ENCODE results near the gene KDM2A.
A peak's percentile ranks its signal among the peaks of the same experiment; 100 is the strongest.

The KDM2A gene

GRCh38 chr11:67288452-67289225 lies 169.6 kb downstream of the KDM2A start:
- TF ChIP-seq CTCF (conservative IDR thresholded peaks at IDR 0.05; ENCODE audit: low read depth, low read length), result no peak
- DNase-seq (ENCODE audit: low read depth), result peak; percentile 95

GRCh38 chr11:67289226-67289650 lies 170.2 kb downstream of the KDM2A start, which contains the start of gene ANKRD13D:
TSS of gene ANKRD13D (plus strand) at chr11:67289303. CDS start at chr11:67289461, 158 bp downstream.
- no peak for TF ChIP-seq CTCF (conservative IDR thresholded peaks at IDR 0.05; ENCODE audit: low read depth, low read length)
- peak within 1 kb of the TSS; percentile 76 for H3K4me3 ChIP-seq (ENCODE audit: low read depth, low read length)
- DNase-seq (ENCODE audit: low read depth), result no peak

More at GRCh38 chr11:67288452-67289225, 169.6 kb downstream of the KDM2A start:
- H3K4me3 ChIP-seq (ENCODE audit: low read depth, low read length), result peak overlapping the region; percentile 76

- peak overlapping the region; percentile 76 for H3K4me3 ChIP-seq (ENCODE audit: low read depth, low read length)
- DNase-seq (ENCODE audit: low read depth), result no peak
These were observed 170.8 kb downstream of the KDM2A start for GRCh38 chr11:67289651-67290479.

GRCh38 chr11:67290801-67291200 lies 171.7 kb downstream of the KDM2A start:
- no peak for TF ChIP-seq CTCF (conservative IDR thresholded peaks at IDR 0.05; ENCODE audit: low read depth, low read length)
- DNase-seq (ENCODE audit: low read depth), result no peak
- peak overlapping the region; percentile 4 for H3K4me3 ChIP-seq (ENCODE audit: low read depth, low read length)

More at GRCh38 chr11:67289651-67290479, 170.8 kb downstream of the KDM2A start:
- TF ChIP-seq CTCF (conservative IDR thresholded peaks at IDR 0.05; ENCODE audit: low read depth, low read length), result no peak

GRCh38 chr11:67291481-67292381 lies 172.7 kb downstream of the KDM2A start:
- DNase-seq (ENCODE audit: low read depth), result no peak
- H3K4me3 ChIP-seq (ENCODE audit: low read depth, low read length), result no peak overlapping the region
- no peak for TF ChIP-seq CTCF (conservative IDR thresholded peaks at IDR 0.05; ENCODE audit: low read depth, low read length)

- DNase-seq (ENCODE audit: low read depth), result no peak
- no peak for TF ChIP-seq CTCF (conservative IDR thresholded peaks at IDR 0.05; ENCODE audit: low read depth, low read length)
- no peak overlapping the region for H3K4me3 ChIP-seq (ENCODE audit: low read depth, low read length)
These were observed 173.6 kb downstream of the KDM2A start for GRCh38 chr11:67292671-67293070.

Measured in choroid plexus epithelial cell (primary cell).